Measurements from ENCODE around the gene ACSS2.

DNA sequence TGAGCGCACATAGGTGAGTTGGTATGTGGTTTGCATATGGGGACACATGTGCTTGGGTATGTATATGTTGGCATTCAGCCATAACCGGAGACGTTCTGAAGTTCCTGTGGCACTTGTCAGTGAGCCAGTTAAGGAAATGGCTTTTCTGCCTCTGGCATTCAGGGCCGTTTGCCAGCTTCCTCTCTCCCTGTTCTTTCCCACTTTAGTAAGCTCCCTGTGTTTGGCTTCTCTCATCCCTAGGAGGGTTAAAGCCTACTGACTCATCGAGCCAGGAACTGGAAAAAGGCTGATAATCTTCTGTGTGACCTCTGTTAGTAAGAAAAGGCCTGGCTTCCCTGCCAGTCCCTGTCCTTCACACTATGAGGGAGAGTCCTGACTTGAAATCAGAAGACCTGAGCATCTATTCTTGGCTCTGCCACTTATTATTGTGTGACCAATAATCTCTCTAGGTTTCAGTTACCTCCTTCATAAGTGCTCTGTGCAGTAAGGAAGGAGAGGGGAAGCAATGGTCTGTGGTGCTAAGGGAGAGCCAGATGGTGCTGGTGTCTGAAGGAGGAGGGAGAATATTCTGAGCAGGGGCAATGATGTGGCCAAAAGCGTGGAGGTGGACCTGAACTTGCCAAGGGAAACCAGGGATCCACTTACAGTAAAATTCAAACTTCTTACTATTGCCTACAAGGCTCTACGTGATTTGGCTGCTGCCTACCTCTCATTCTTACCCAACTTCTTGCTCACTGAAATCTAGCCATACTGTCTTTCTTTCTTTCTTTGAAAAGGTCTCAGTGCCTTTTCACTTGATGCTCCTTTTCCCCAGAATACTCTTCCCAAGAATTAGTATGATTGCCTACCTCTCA, 31.4 kb downstream of the ACSS2 start:
- no peak for TF ChIP-seq CTCF (IDR thresholded peaks at IDR 0.05; ENCODE audit: borderline replicate concordance, extremely low read depth, low read length, poor library complexity, severe bottlenecking)
- no peak for TF ChIP-seq EZH2 (IDR thresholded peaks at IDR 0.05; ENCODE audit: borderline replicate concordance, low read depth, low read length, severe bottlenecking)

All from DND-41 (cell line).